NT2/D1 (cell line): ENCODE results near the gene ANKRD2.

ENCODE experiments used
- SUZ12 ChIP-seq: IDR thresholded peaks from 2 replicates; pipeline ENCODE4 v1.6.1; 2011; ENCODE audit not compliant: insufficient read length, insufficient read depth; ENCODE audit errors: extremely low read depth
- YY1 ChIP-seq: IDR thresholded peaks from 2 replicates; pipeline ENCODE4 v1.6.1; 2011; ENCODE audit not compliant: insufficient read length, insufficient read depth

- TF ChIP-seq SUZ12: no peak
- no peak for TF ChIP-seq YY1
Observed at GRCh38 chr10:97582169-97582568, 9.6 kb downstream of the ANKRD2 start.
